Neural crest cell (in vitro differentiated cells): Measurements from ENCODE around the gene RBM22. TPM values are rescaled to one million over a fixed set of nuclear protein-coding genes. Genes with fewer than 3 reads are reported as not detected.

Experiments
- DNase-seq: peaks from one replicate; pipeline ENCODE4 v3.0.0; 2021; ENCODE audit warnings: low read depth, mixed read lengths, low spot score
- H3K27ac Mint-ChIP-seq: one replicate; pipeline ENCODE4 v1.8.0; 2021; ENCODE audit warnings: mild to moderate bottlenecking, mixed read lengths; ENCODE audit not compliant: unreplicated experiment
- H3K27me3 Mint-ChIP-seq: 2 replicates; pipeline ENCODE4 v1.8.0; 2021; ENCODE audit warnings: low read depth, mild to moderate bottlenecking, mixed read lengths
- H3K36me3 Mint-ChIP-seq: 2 replicates; pipeline ENCODE4 v1.8.0; 2021; ENCODE audit warnings: low read depth, mild to moderate bottlenecking, mixed read lengths
- H3K4me1 Mint-ChIP-seq: 2 replicates; pipeline ENCODE4 v1.8.0; 2021; ENCODE audit warnings: mixed read lengths
- H3K4me3 Mint-ChIP-seq: one replicate; pipeline ENCODE4 v1.8.0; 2021; ENCODE audit warnings: mild to moderate bottlenecking, mixed read lengths
- H3K9me3 Mint-ChIP-seq: 2 replicates; pipeline ENCODE4 v1.8.0; 2021; ENCODE audit warnings: mixed read lengths
- CTCF ChIP-seq: fragments of 200-600 bp; sonication (generic); conservative IDR thresholded peaks from 2 replicates; pipeline ENCODE4 v1.5.0; 2021; ENCODE audit warnings: antibody characterized with exemption, mild to moderate bottlenecking
- total RNA-seq: library from RNA; stranded (reverse); gene quantifications from 2 replicates; pipeline ENCODE4 v1.2.1, GENCODE V29; 2021

RBM22 gene
- total RNA-seq, 1 donor from 2014 or later, result 64.6 TPM

- DNase-seq, result peak; percentile 35
- peak overlapping the region; percentile 84 for H3K4me3 Mint-ChIP-seq
These were observed 28.5 kb downstream of the RBM22 start for GRCh38 chr5:150672237-150672883.

GRCh38 chr5:150671509-150672236 is 29.2 kb downstream of the RBM22 start:
- Mint-ChIP-seq H3K4me1 (no peaks in the 10 kb centered on the region), H3K9me3 (no peaks in the 10 kb centered on the region), H3K27me3 (peaks cover 49% of the 10 kb centered on the region), H3K27ac (no peak overlapping the region), H3K36me3 (no peaks in the 10 kb centered on the region), H3K4me3 (peak overlapping the region; percentile 84)
- no peak for TF ChIP-seq CTCF
- DNase-seq, result no peak

More at GRCh38 chr5:150672237-150672883, 28.5 kb downstream of the RBM22 start:
- Mint-ChIP-seq H3K36me3 (no peaks in the 10 kb centered on the region), H3K27me3 (peaks cover 49% of the 10 kb centered on the region), H3K4me1 (no peaks in the 10 kb centered on the region), H3K9me3 (no peaks in the 10 kb centered on the region), H3K27ac (no peak overlapping the region)
- TF ChIP-seq CTCF, result no peak

GRCh38 chr5:150670948-150671310 is 29.9 kb downstream of the RBM22 start:
- Mint-ChIP-seq H3K36me3 (no peaks in the 10 kb centered on the region), H3K27ac (no peak overlapping the region), H3K27me3 (peaks cover 47% of the 10 kb centered on the region), H3K9me3 (no peaks in the 10 kb centered on the region), H3K4me1 (no peaks in the 10 kb centered on the region), H3K4me3 (peak overlapping the region; percentile 82)
- no peak for DNase-seq
- TF ChIP-seq CTCF, result no peak

GRCh38 chr5:150670275-150670947 is 30.5 kb downstream of the RBM22 start:
- H3K9me3 Mint-ChIP-seq, result no peaks in the 10 kb centered on the region
- no peak for TF ChIP-seq CTCF
- peaks cover 45% of the 10 kb centered on the region for H3K27me3 Mint-ChIP-seq
- no peaks in the 10 kb centered on the region for H3K36me3 Mint-ChIP-seq
- H3K4me1 Mint-ChIP-seq, result no peaks in the 10 kb centered on the region
- peak overlapping the region; percentile 82 for H3K4me3 Mint-ChIP-seq
- no peak overlapping the region for H3K27ac Mint-ChIP-seq
- no peak for DNase-seq

- no peak for TF ChIP-seq CTCF
- H3K27me3 Mint-ChIP-seq, result peaks cover 37% of the 10 kb centered on the region
- peaks cover 5% of the 10 kb centered on the region for H3K4me1 Mint-ChIP-seq
- H3K27ac Mint-ChIP-seq, result no peak overlapping the region
- no peaks in the 10 kb centered on the region for H3K36me3 Mint-ChIP-seq
- DNase-seq, result no peak
- H3K9me3 Mint-ChIP-seq, result no peaks in the 10 kb centered on the region
- no peak overlapping the region for H3K4me3 Mint-ChIP-seq
These were observed 35.8 kb downstream of the RBM22 start for GRCh38 chr5:150665044-150665443.
